ENCODE measurements around the gene HPGD. TPM values are rescaled to one million over a fixed set of nuclear protein-coding genes. Genes with fewer than 3 reads are reported as not detected.

HPGD gene
- total RNA-seq, 4 donors from 2014 or later, result 20.0 to 63.3 (median 43.2) TPM

- DNase-seq (ENCODE audit: extremely low spot score), result no peak
- TF ChIP-seq POLR2A (IDR thresholded peaks at IDR 0.05; ENCODE audit: low read depth) (no peak), CTCF (IDR thresholded peaks at IDR 0.05) (no peak), EP300 (IDR thresholded peaks at IDR 0.05) (no peak)
- no peaks in the 10 kb centered on the region for H3K36me3 ChIP-seq
- intact Hi-C loops (cut with DNase I), result no loop called here
- 73% methylated on average over 7 of the region's 7 CpGs for WGBS
- no peaks in the 10 kb centered on the region for H3K27me3 ChIP-seq
- peaks cover 0 to 27% (median 11%) of the 10 kb centered on the region in 4 donors for H3K4me1 ChIP-seq
- H3K27ac ChIP-seq (replicated peaks in 1 of 4), result no peak overlapping the region
- H3K4me3 ChIP-seq, result no peak overlapping the region
- no peaks in the 10 kb centered on the region for H3K9me3 ChIP-seq
Observed at GRCh38 chr4:174526731-174527130, 4.4 kb upstream of the HPGD start.

GRCh38 chr4:174524242-174524641 lies 2.0 kb upstream of the HPGD start:
- H3K36me3 ChIP-seq, result no peaks in the 10 kb centered on the region
- H3K4me3 ChIP-seq, result no peak overlapping the region
- no peaks in the 10 kb centered on the region for H3K9me3 ChIP-seq
- 53% methylated on average over 4 of the region's 4 CpGs for WGBS
- intact Hi-C loops (cut with DNase I), result no loop called here
- no peak overlapping the region for H3K27ac ChIP-seq (replicated peaks in 1 of 4)
- H3K27me3 ChIP-seq, result no peaks in the 10 kb centered on the region
- H3K4me1 ChIP-seq, result peaks cover 0 to 31% (median 23%) of the 10 kb centered on the region in 4 donors
- no peak for DNase-seq (ENCODE audit: extremely low spot score)
- TF ChIP-seq POLR2AphosphoS5 (IDR thresholded peaks at IDR 0.05), result no peak
- no peak for TF ChIP-seq EP300 (IDR thresholded peaks at IDR 0.05)
- no peak for TF ChIP-seq CTCF (IDR thresholded peaks at IDR 0.05)
- TF ChIP-seq POLR2A (IDR thresholded peaks at IDR 0.05; ENCODE audit: low read depth), result no peak

- H3K4me1 ChIP-seq, result peaks cover 0 to 34% (median 26%) of the 10 kb centered on the region in 4 donors
- DNase-seq (ENCODE audit: extremely low spot score), result no peak
- no peaks in the 10 kb centered on the region for H3K9me3 ChIP-seq
- H3K27ac ChIP-seq (replicated peaks in 1 of 4), result peak overlapping the region; percentile 64 to 81 (median 73)
- TF ChIP-seq CTCF (IDR thresholded peaks at IDR 0.05) (no peak), POLR2AphosphoS5 (IDR thresholded peaks at IDR 0.05) (no peak)
- intact Hi-C loops (cut with DNase I), result no loop called here
- H3K36me3 ChIP-seq, result no peaks in the 10 kb centered on the region
- peak overlapping the region; percentile 65 to 71 (median 68) for H3K4me3 ChIP-seq
- 25% methylated on average over 10 of the region's 10 CpGs for WGBS
- no peaks in the 10 kb centered on the region for H3K27me3 ChIP-seq
Observed at GRCh38 chr4:174523025-174523693, 871 bp upstream of the HPGD start.

- no peak for DNase-seq (ENCODE audit: extremely low spot score)
- intact Hi-C loops (cut with DNase I), result no loop called here
- peak overlapping the region; percentile 64 to 81 (median 73) for H3K27ac ChIP-seq (replicated peaks in 1 of 4)
- H3K36me3 ChIP-seq, result no peaks in the 10 kb centered on the region
- H3K4me1 ChIP-seq, result peaks cover 0 to 40% (median 28%) of the 10 kb centered on the region in 4 donors
- no peaks in the 10 kb centered on the region for H3K9me3 ChIP-seq
- 0% methylated on average over 8 of the region's 12 CpGs for WGBS
- no peaks in the 10 kb centered on the region for H3K27me3 ChIP-seq
- H3K4me3 ChIP-seq, result peak overlapping the region; percentile 65 to 71 (median 68)
- TF ChIP-seq EP300 (IDR thresholded peaks at IDR 0.05) (no peak), POLR2AphosphoS5 (IDR thresholded peaks at IDR 0.05) (no peak), CTCF (IDR thresholded peaks at IDR 0.05) (no peak)
Observed at GRCh38 chr4:174521800-174522182, 497 bp downstream of the HPGD start.

- TF ChIP-seq POLR2AphosphoS5 (IDR thresholded peaks at IDR 0.05) (peak in 1 of 2 donors; percentile 40), POLR2A (IDR thresholded peaks at IDR 0.05; ENCODE audit: low read depth) (no peak)
- 81% methylated on average over 1 of the region's 1 CpG for WGBS
- peaks cover 0 to 40% (median 28%) of the 10 kb centered on the region in 4 donors for H3K4me1 ChIP-seq
- no peaks in the 10 kb centered on the region for H3K36me3 ChIP-seq
- no peak for DNase-seq (ENCODE audit: extremely low spot score)
- H3K27me3 ChIP-seq, result no peaks in the 10 kb centered on the region
- intact Hi-C loops (cut with DNase I), result no loop called here
- H3K4me3 ChIP-seq, result peak overlapping the region in 3 of 4 donors; percentile 65 to 71 (median 65)
- H3K9me3 ChIP-seq, result no peaks in the 10 kb centered on the region
- H3K27ac ChIP-seq (replicated peaks in 1 of 4), result peak overlapping the region in 2 of 4 donors; percentile 68 to 81
Observed at GRCh38 chr4:174520660-174521059, 1.6 kb downstream of the HPGD start.
